Regular cardiac myocyte (primary cell): ENCODE results near the gene IQCC. TPM values are rescaled to one million over a fixed set of nuclear protein-coding genes. Genes with fewer than 3 reads are reported as not detected.

ENCODE experiments used
- total RNA-seq: library from RNA; depleted of rRNA; stranded (reverse); fragments of >200 nt; gene quantifications from 2 replicates; pipeline ENCODE4 v1.2.3, GENCODE V29; 2014

Gene IQCC
- 1.7 and 1.9 TPM in 2 replicates for total RNA-seq

DNA sequence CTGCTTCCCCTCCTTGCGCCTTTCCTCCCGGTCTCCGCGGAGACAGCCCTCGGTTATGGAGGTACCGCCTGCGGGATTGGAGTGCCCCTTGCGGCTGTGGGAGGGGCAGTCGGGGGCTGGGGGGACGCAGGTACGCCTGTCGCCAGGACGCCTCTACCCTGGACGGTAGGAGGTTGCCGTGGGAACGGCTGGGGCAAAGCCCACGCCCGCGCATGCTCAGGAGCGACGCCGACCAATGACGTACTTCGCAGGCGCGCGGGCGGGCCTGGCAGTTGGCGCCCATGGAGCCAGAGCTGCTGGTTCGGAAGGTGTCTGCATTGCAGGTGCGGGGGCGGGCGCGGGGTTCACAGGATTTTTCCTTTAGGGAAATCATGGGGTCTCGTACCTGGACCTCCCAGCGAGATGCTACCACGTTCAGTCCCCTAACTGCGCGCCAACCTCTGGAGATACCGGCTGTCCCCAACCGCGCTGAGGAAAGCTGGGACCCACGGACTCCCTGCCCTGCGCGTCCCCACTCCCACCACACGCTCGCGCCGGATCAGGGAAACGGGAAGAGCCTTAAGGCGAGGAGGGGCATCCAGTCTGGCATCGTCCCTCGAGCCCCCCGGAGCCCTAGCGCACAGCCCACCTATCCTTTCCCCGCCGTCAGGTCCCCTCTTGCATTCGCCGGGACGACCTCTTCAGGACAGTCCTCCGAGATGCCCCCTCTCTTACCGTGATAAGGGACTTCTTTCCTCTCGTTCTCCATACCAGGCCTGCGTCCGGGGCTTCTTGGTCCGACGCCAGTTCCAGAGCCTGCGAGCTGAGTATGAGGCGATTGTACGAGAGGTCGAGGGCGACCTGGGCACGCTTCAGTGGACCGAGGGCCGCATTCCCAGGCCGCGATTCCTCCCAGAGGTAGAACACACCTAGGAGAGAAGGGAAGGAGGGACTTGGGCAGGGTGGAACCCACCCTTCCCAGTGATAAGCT lies at the start of gene IQCC:
IQCC (plus strand) TSS at position 271 of the 970 bp plus-strand sequence; CDS start at position 282, 11 bp downstream.

DNA sequence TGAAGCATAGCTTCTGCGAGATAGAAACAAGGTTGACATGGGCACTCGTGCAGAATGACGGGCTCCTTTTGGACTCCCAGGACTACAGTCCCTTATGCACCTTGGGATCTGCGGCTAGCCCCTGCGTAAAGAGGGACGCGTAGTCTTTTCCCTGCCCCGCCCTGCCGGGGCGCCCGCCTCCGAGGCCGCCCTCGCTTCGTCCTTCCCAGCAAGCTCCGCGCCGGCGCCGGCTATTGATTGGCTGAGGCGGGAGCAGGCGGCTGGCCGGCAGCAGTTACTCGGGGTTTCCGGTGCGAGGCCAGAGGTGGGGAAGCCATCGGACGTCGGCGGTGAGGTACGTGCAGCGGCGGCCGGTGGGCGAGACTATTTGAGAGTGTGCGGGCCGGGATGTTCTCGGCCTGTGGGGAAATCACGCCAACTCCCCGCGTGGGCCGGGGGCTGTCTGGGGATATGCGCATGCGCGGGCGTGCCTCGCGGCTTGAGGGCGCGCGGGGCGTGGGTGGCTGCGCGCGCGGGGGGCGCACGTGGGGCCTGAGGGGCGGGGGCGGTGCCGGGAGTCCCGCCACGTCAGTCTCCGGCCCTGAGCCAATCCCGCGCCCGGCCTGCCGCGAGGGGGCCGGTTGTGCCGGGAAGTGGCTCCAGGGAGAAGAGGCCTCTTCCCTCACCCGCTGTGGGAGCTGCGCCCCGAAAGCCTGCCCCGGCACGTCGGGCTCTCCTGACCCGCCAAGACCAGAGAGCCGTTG lies 25.9 kb upstream of the IQCC start, which contains the start of gene TXLNA:
TXLNA (plus strand) TSS at position 233 of the 743 bp plus-strand sequence. CDS start 671 bp downstream, outside the sequence.

DNA sequence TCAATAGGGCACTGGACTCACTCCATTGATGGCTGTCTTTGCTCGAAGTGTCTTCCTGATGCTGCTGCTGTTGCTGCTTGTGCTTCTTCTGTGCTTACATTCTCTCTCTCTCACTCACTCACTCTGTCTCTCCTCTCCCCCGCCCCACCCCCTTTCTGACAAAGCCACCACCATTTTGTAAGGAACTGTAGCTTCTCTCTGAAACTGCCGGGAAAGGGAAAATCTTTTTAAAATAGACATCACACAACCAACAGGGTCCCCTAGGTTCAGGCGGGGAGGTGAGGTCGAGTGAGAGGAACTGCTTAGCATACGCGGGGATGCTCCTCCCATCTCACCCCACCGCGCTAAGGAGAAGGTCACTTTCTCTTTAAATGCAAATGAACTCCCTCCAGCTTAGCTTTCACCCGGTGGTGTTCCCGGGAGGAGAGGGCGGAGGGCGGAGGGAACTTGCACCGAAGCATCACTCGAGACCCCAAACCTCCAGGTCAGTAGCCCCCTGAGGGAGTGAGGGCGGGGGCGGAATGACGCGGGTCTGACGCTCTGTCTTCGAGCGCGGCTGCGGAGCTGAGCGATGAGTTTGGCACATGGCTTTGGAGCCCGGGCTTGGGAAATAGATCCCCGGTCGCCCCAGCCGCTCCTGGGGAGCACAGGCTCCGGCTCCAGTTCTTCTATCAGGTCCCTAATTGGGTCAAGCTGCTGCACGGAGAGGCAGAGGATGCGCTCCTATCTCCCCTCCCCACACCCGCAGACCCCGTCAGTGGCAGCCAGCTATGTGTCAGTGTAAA lies 5.1 kb upstream of the IQCC start, which contains the start of gene CCDC28B:
CCDC28B (plus strand) TSS at position 370 of the 785 bp plus-strand sequence. CDS start 1,341 bp downstream, outside the sequence.

DNA sequence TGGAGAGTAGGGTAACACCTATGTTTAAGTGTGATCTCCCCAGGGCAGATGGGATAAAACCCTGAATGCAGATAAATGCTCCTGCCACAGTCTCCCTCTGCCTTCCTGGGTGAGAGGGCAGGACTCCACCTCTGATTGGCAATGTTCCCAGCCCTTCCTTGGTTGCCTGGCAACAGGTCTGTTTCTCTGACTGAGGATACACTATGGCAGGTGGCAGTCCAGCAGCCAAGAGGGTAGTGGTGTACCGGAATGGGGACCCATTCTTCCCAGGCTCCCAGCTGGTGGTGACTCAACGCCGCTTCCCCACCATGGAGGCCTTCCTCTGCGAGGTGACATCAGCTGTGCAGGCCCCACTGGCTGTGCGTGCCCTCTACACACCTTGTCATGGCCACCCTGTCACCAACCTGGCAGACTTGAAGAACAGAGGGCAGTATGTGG lies 3.4 kb downstream of the IQCC start, which contains the start of gene DCDC2B:
DCDC2B (plus strand) TSS at position 199 of the 438 bp plus-strand sequence; CDS start at position 204, 5 bp downstream.

DNA sequence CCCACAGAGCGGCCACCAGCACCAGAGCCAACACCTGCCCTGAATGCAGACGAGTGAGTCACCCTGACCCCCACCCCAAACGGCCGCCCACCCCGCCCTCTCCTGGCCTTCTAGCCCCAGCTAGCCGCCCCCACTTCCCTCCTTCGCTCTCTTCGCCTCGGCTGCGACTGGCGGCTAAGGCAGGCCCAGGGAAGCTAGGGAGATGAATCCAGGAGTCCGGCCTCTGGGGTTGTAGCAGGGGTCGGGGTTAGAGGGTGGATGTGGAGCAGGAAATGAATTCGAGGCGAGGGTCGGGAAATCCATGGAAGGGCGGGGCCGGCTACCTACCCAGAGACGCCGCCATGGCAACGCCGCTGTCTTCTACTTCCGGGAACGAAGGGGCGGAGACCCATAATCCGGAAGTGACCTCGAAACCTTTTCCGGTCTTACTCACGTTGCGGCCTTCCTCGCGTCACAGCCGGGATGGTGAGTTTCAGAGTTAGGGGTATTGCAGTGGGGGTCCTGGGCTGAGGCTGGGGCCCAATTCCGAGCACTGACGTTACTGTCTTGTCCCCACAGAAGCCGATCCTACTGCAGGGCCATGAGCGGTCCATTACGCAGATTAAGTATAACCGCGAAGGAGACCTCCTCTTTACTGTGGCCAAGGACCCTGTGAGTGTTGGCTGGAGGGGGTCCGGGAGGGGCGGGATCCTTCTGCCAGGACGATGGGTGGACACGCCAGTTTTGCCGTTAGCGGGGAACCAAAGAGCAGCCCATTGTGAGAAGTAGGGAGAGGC lies 16.7 kb downstream of the IQCC start, which contains the start of the genes EIF3I and TMEM234:
EIF3I (plus strand) TSS at position 428 of the 776 bp plus-strand sequence; CDS start at position 463, 35 bp downstream.
TMEM234 (minus strand) TSS at position 374 of the 776 bp plus-strand sequence; CDS start at position 343, 31 bp downstream.

DNA sequence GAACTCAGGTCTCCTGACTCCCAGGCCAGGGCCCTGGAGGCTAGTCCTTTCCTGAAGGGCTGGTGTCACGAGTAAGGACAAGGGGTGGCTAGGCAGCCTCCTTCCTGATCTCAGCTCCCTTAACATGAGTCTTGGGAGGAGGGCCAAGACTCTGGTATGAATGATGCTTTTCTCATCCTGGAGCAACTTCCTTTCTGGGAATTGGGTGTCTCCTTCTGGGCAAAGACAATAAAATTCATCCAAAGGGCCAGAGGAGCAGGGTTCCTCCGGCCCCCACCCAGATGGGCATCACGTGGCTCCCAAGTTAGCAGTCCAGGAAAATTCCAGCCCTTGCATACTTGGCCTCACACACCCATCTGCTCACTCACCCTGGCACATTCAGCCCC lies 41.4 kb downstream of the IQCC start, which contains the start of gene FAM167B:
FAM167B (plus strand) TSS at position 335 of the 386 bp plus-strand sequence. CDS start 200 bp downstream, outside the sequence.

DNA sequence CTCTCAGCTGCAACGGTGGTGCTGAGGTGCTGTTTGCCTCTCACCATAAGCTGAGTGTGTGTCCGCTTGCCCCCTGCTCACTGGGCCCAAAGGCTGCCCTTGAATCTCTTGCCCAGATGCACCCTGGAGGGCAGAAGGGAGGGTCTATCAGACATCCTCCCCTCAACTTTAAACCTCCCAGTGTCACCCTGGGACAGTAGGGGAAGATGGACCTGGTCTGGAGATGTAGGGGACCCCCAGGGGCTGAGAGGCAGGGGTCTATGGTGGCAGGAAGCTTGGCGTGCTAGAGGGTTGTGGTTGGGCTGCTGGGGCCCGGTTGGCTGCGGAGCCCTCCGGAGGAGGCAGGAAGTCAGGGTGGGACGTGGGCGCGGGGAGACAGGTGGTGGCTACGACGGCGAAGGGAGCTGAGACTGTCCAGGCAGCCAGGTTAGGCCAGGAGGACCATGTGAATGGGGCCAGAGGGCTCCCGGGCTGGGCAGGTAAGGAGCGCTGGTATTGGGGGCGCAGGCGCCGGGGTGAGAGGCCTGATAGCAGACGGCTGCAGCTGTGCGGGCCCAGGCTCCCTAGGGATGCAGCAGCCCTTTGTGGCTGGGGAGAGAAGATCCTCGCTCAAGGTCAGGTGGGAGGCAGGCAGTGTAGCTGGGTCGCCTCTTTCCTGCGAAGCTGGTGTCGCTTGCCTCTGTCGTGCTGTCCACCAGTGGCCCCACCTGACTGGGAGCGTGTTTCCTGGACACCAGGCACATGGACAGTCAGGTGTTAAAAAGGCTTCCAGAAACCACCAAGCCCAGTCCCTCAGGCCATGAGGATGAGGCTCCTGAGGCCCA lies 45.6 kb downstream of the IQCC start, which contains the start of gene LCK:
LCK (plus strand) TSS at position 373 of the 824 bp plus-strand sequence. CDS start 23,065 bp downstream, outside the sequence.

Other genes with a start within 250 kb of the IQCC start
- gene KHDRBS1, start 191.8 kb upstream of the IQCC start, total RNA-seq, result 29.6 and 79.9 TPM in 2 replicates
- gene TMEM39B, start 132.7 kb upstream of the IQCC start, total RNA-seq, result 2.5 and 5.9 TPM in 2 replicates
- gene KPNA6, start 97.6 kb upstream of the IQCC start, total RNA-seq, result 33.8 and 50.0 TPM in 2 replicates
- gene TXLNA, start 26.0 kb upstream of the IQCC start, total RNA-seq, result 78.4 and 108 TPM in 2 replicates
- 7.9 and 17.3 TPM in 2 replicates for gene CCDC28B, start 5.1 kb upstream of the IQCC start, total RNA-seq
- gene DCDC2B, start 3.4 kb downstream of the IQCC start, total RNA-seq, result not detected in 2 replicates
- 12.1 and 14.4 TPM in 2 replicates for gene TMEM234, start 16.7 kb downstream of the IQCC start, total RNA-seq
- gene EIF3I, start 16.7 kb downstream of the IQCC start, total RNA-seq, result 335 and 518 TPM in 2 replicates
- gene FAM167B, start 41.6 kb downstream of the IQCC start, total RNA-seq, result 0.38 and 2.0 TPM in 2 replicates
- not detected in 2 replicates for gene LCK, start 45.6 kb downstream of the IQCC start, total RNA-seq
- gene HDAC1, start 86.4 kb downstream of the IQCC start, total RNA-seq, result 53.0 and 92.6 TPM in 2 replicates
- 11.8 and 23.0 TPM in 2 replicates for gene MARCKSL1, start 130.6 kb downstream of the IQCC start, total RNA-seq
- 0.58 and 1.1 TPM in 2 replicates for gene FAM229A, start 156.8 kb downstream of the IQCC start, total RNA-seq
- gene TSSK3, start 156.9 kb downstream of the IQCC start, total RNA-seq, result 0.56 TPM in 1 of 2 replicates, not detected in the other
- gene BSDC1, start 188.8 kb downstream of the IQCC start, total RNA-seq, result 46.6 and 83.4 TPM in 2 replicates